ENCODE results near the gene SHMT2. TPM values are rescaled to one million over a fixed set of nuclear protein-coding genes. Genes with fewer than 3 reads are reported as not detected.

Gene SHMT2
- total RNA-seq, 5 donors from 2014 or later (not counting 1 experiment from before 2014, with no cell fraction given), result 31.0 to 80.9 (median 55.6) TPM

DNA sequence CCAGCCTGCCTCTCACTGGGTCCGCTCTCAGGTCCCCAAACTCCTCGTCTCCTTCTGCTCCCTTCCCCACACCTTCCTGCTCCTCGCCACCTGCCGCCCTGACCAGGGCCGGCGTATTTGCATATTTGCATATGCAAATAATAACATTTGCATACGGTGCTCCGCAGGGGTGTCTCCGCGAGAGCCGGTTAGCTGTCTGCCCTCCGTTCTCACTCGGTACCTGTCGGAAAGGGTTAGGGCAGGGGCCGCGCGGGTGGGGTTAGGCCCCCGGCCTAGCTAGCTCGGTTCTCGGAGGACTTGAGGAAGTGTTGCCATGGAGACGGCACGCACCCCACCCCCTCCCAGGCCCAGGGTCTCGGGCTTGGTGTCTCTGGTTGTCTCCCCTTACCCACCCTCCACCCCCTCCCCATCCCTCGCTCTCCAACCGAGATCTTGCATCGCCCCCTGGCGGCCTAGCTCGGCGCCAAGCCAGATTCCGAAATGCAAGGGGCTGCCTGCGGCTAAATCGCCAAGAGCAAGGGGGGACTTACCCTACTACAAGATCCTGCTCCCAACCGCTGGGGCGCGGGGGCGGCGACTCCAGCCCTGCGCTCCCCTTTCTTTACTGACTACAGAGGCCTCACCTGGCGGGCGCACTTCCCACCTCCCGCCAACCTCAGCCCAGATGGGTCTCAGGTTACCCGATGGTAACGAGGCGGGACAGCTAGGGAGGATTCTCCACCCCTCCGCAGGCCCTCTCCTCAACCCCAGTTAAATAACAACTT is 13.4 kb downstream of the SHMT2 start:
- WGBS (ENCODE audit: insufficient coverage), result 1% methylated on average over 35 of the region's 45 CpGs
- CTCF ChIA-PET, result interaction anchor here (0.5 to 8.2 kb wide), 27 partner anchors 8 to 216 kb away, joined by 3 to 66 read pairs (median 4); partner anchors contain the start of genes SHMT2 (in 2 of the 2) and STAC3 (in 1 of the 2)
- Mint-ChIP-seq H3K4me1 (peaks cover 54 to 62% (median 55%) of the 10 kb centered on the region in 3 donors), H3K4me3 (peak overlapping the region; percentile 57 to 95 (median 73)), H3K27me3 (peaks cover 23 to 53% of the 10 kb centered on the region in 2 donors), H3K36me3 (peaks cover 4% of the 10 kb centered on the region), H3K9me3 (no peaks in the 10 kb centered on the region), H3K27ac (no peak overlapping the region)
- Histone ChIP-seq H3K9me3 (no peaks in the 10 kb centered on the region), H3K27ac (ENCODE audit: low read length) (no peak overlapping the region), H3K27me3 (replicated peaks in 1 of 2; ENCODE audit: control insufficient read depth in 2 of 2, extremely low read depth in 1 of 2, insufficient read depth in 2 of 2, low read length in 1 of 2) (peaks cover 4 to 72% of the 10 kb centered on the region in 2 experiments), H3K4me3 (ENCODE audit: control insufficient read depth in 1 of 2, extremely low read depth in 1 of 2, low read length in 1 of 2) (peak overlapping the region; percentile 39 to 65), H3K36me3 (ENCODE audit: control insufficient read depth in 2 of 2, extremely low read depth in 1 of 2, insufficient read depth in 1 of 2, low read length in 1 of 2) (no peaks in the 10 kb centered on the region), H3K4me1 (ENCODE audit: control insufficient read depth in 1 of 2, extremely low read depth in 1 of 2, insufficient read depth in 2 of 2, low read length in 2 of 2) (peaks cover 35 to 65% of the 10 kb centered on the region in 2 experiments)
- POLR2A ChIA-PET, result no interaction called here
- ATAC-seq (replicated peaks in 1 of 4) (peak in 1 of 4 experiments; percentile 11), DNase-seq (peak in 27 of 35 experiments; percentile 37 to 78 (median 57))

DNA sequence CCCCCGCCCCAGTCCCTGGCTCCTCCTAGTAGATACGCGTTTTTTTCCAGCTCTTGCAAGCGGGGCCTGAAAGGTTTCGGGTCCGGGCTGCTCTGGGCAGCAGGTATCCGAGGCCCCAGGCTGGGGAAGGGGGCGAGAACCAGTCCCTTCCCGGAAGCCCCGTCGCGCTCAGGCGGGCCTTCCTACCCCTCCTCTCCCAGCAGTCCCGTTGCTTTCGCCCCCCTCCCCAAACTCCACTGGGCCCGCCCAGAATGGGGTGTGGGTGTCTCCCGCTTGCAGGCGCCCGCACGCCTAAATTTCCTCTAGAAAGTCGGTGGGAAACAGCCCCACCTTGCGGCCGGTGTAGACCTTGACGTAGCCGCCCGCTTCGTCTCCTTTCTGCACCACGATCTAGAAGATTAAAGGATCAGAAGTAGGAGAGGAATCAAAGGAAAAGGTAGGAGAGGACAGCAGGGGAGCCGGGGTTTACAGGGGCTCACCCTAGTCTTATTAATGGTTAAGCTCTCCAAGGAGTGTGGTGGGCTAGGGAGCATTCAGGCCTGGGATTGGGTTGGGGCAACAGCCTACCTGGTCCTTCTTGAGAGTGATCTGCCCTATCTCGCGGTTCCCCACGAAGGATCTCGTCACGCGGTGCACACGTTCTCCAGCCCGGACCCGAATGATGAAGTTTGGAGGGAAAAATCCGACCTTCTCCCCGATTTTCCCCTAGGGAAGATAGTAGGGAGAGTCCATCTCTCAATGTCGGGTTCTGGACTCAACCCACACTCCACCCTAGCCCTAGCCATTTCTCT is 14.2 kb downstream of the SHMT2 start:
- whole genome bisulfite sequencing (ENCODE audit: insufficient coverage), result 3% methylated on average over 14 of the region's 41 CpGs
- DNase-seq, result peak; percentile 51 to 88 (median 76)
- H3K9me3 ChIP-seq, result no peaks in the 10 kb centered on the region
- H3K4me1 Mint-ChIP-seq, result peaks cover 49 to 59% (median 51%) of the 10 kb centered on the region in 3 donors
- no peaks in the 10 kb centered on the region for H3K9me3 Mint-ChIP-seq
- H3K27ac Mint-ChIP-seq, result peak overlapping the region in 1 of 2 donors; percentile 27
- no peak overlapping the region for H3K27ac ChIP-seq (ENCODE audit: low read length)
- peaks cover 4% of the 10 kb centered on the region for H3K36me3 Mint-ChIP-seq
- POLR2A ChIA-PET, result no interaction called here
- CTCF ChIA-PET, result interaction anchor here (0.5 to 8.2 kb wide), 15 partner anchors 11 to 170 kb away, joined by 3 to 66 read pairs (median 7); partner anchors contain the start of gene SHMT2 (in 2 of the 2)
- no peaks in the 10 kb centered on the region for H3K36me3 ChIP-seq (ENCODE audit: control insufficient read depth in 2 of 2, extremely low read depth in 1 of 2, insufficient read depth in 1 of 2, low read length in 1 of 2)
- peak overlapping the region; percentile 39 to 65 for H3K4me3 ChIP-seq (ENCODE audit: control insufficient read depth in 1 of 2, extremely low read depth in 1 of 2, low read length in 1 of 2)
- peaks cover 20 to 47% of the 10 kb centered on the region in 2 donors for H3K27me3 Mint-ChIP-seq
- H3K4me3 Mint-ChIP-seq, result peak overlapping the region; percentile 66 to 95 (median 73)
- peak; percentile 21 to 39 (median 28) for ATAC-seq (replicated peaks in 1 of 4)
- H3K27me3 ChIP-seq (replicated peaks in 1 of 2; ENCODE audit: control insufficient read depth in 2 of 2, extremely low read depth in 1 of 2, insufficient read depth in 2 of 2, low read length in 1 of 2), result peaks cover 3 to 63% of the 10 kb centered on the region in 2 experiments
- peaks cover 29 to 56% of the 10 kb centered on the region in 2 experiments for H3K4me1 ChIP-seq (ENCODE audit: control insufficient read depth in 1 of 2, extremely low read depth in 1 of 2, insufficient read depth in 2 of 2, low read length in 2 of 2)

DNA sequence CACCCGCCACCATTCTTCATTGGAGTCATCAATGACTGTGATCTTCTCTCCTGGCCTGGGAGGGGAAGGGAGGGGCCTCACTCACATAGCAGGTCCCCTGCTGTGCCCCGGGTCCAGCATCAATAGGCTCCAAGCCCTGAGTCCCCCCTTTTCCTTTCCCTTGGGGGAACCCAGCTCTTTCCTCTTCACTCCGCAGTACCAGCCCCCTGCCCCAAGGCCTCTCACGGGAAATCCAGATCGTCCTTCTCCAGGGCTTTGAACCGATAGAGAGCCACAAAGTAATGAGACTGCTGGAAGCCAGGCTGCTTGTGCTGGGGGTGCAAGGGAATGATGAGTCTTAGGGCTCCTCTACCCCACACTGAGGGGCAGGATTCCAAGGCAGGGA is 14.8 kb downstream of the SHMT2 start:
- ATAC-seq (replicated peaks in 1 of 4) (no peak), DNase-seq (no peak)
- CTCF ChIA-PET, result interaction anchor here (1.0 to 8.2 kb wide), 3 partner anchors 14 to 38 kb away, joined by 3 to 66 read pairs (median 38); partner anchors contain the start of gene SHMT2 (in 1 of the 2)

DNA sequence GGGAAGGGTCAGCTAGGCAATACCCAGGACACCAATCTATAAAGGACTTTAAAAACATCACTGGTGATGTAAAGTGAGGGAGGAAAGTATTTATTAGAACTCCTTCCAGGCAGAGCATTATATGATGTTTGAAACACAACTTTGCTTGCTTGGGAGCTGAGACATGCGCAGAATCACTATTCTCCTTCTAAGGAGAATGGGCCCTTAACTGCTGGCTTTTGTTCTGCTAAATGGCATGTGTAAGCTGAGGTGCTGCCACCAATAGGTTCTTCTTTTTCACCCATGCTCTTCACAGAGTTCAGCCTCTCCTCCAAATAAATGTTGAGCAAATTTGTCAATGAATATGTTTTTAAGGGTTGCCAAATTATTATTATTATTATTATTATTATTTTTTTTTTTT is 17.5 kb downstream of the SHMT2 start:
- ChIA-PET POLR2A (no interaction called here), CTCF (no interaction called here)
- no peaks in the 10 kb centered on the region for H3K9me3 Mint-ChIP-seq
- Histone ChIP-seq H3K9me3 (no peaks in the 10 kb centered on the region), H3K36me3 (ENCODE audit: control insufficient read depth in 2 of 2, extremely low read depth in 1 of 2, insufficient read depth in 1 of 2, low read length in 1 of 2) (no peaks in the 10 kb centered on the region), H3K4me3 (ENCODE audit: control insufficient read depth in 1 of 2, extremely low read depth in 1 of 2, low read length in 1 of 2) (no peak overlapping the region), H3K4me1 (ENCODE audit: control insufficient read depth in 1 of 2, extremely low read depth in 1 of 2, insufficient read depth in 2 of 2, low read length in 2 of 2) (peaks cover 12 to 23% of the 10 kb centered on the region in 2 experiments), H3K27ac (ENCODE audit: low read length) (no peak overlapping the region), H3K27me3 (replicated peaks in 1 of 2; ENCODE audit: control insufficient read depth in 2 of 2, extremely low read depth in 1 of 2, insufficient read depth in 2 of 2, low read length in 1 of 2) (peaks cover 0 to 37% of the 10 kb centered on the region in 2 experiments)
- ATAC-seq (replicated peaks in 1 of 4) (no peak), DNase-seq (no peak)
- H3K36me3 Mint-ChIP-seq, result peaks cover 4% of the 10 kb centered on the region
- no peak overlapping the region for H3K4me3 Mint-ChIP-seq
- no CpG with 5 or more reads among the region's 1 CpG for WGBS (ENCODE audit: insufficient coverage)
- H3K27me3 Mint-ChIP-seq, result peaks cover 8 to 25% of the 10 kb centered on the region in 2 donors
- no peak overlapping the region for H3K27ac Mint-ChIP-seq
- peaks cover 18 to 32% (median 25%) of the 10 kb centered on the region in 3 donors for H3K4me1 Mint-ChIP-seq

More for the DNA sequence above, 14.8 kb downstream of the SHMT2 start:
- peaks cover 28 to 50% of the 10 kb centered on the region in 2 experiments for H3K4me1 ChIP-seq (ENCODE audit: control insufficient read depth in 1 of 2, extremely low read depth in 1 of 2, insufficient read depth in 2 of 2, low read length in 2 of 2)
- H3K9me3 ChIP-seq, result no peaks in the 10 kb centered on the region
- H3K4me1 Mint-ChIP-seq, result peaks cover 43 to 59% (median 50%) of the 10 kb centered on the region in 3 donors
- H3K36me3 ChIP-seq (ENCODE audit: control insufficient read depth in 2 of 2, extremely low read depth in 1 of 2, insufficient read depth in 1 of 2, low read length in 1 of 2), result no peaks in the 10 kb centered on the region
- H3K27me3 ChIP-seq (replicated peaks in 1 of 2; ENCODE audit: control insufficient read depth in 2 of 2, extremely low read depth in 1 of 2, insufficient read depth in 2 of 2, low read length in 1 of 2), result peaks cover 2 to 60% of the 10 kb centered on the region in 2 experiments
- POLR2A ChIA-PET, result no interaction called here
- H3K4me3 ChIP-seq (ENCODE audit: control insufficient read depth in 1 of 2, extremely low read depth in 1 of 2, low read length in 1 of 2), result no peak overlapping the region
- H3K27me3 Mint-ChIP-seq, result peaks cover 16 to 44% of the 10 kb centered on the region in 2 donors
- 100% methylated on average over 1 of the region's 6 CpGs for WGBS (ENCODE audit: insufficient coverage)
- no peaks in the 10 kb centered on the region for H3K9me3 Mint-ChIP-seq
- no peak overlapping the region for H3K27ac ChIP-seq (ENCODE audit: low read length)
- peaks cover 4% of the 10 kb centered on the region for H3K36me3 Mint-ChIP-seq
- peak overlapping the region in 1 of 2 donors; percentile 27 for H3K27ac Mint-ChIP-seq
- peak overlapping the region in 2 of 3 donors; percentile 29 to 95 for H3K4me3 Mint-ChIP-seq

- no peak overlapping the region for H3K27ac ChIP-seq (ENCODE audit: low read length)
- H3K27ac Mint-ChIP-seq, result no peak overlapping the region
- no peaks in the 10 kb centered on the region for H3K9me3 ChIP-seq
- no peak overlapping the region for H3K4me3 ChIP-seq (ENCODE audit: control insufficient read depth in 1 of 2, extremely low read depth in 1 of 2, low read length in 1 of 2)
- ChIA-PET POLR2A (no interaction called here), CTCF (no interaction called here)
- H3K9me3 Mint-ChIP-seq, result no peaks in the 10 kb centered on the region
- H3K4me1 Mint-ChIP-seq, result peaks cover under 1 to 11% (median 7%) of the 10 kb centered on the region in 3 donors
- peaks cover 0 to 2% of the 10 kb centered on the region in 2 experiments for H3K4me1 ChIP-seq (ENCODE audit: control insufficient read depth in 1 of 2, extremely low read depth in 1 of 2, insufficient read depth in 2 of 2, low read length in 2 of 2)
- peaks cover 0 to 16% of the 10 kb centered on the region in 2 experiments for H3K27me3 ChIP-seq (replicated peaks in 1 of 2; ENCODE audit: control insufficient read depth in 2 of 2, extremely low read depth in 1 of 2, insufficient read depth in 2 of 2, low read length in 1 of 2)
- peaks cover 2 to 8% of the 10 kb centered on the region in 2 donors for H3K27me3 Mint-ChIP-seq
- no peaks in the 10 kb centered on the region for H3K36me3 ChIP-seq (ENCODE audit: control insufficient read depth in 2 of 2, extremely low read depth in 1 of 2, insufficient read depth in 1 of 2, low read length in 1 of 2)
- WGBS (ENCODE audit: insufficient coverage), result no CpG with 5 or more reads among the region's 7 CpGs
- no peak for DNase-seq
- no peak for ATAC-seq (replicated peaks in 1 of 4)
- peaks cover 11% of the 10 kb centered on the region for H3K36me3 Mint-ChIP-seq
- H3K4me3 Mint-ChIP-seq, result no peak overlapping the region
These were observed 19.6 kb downstream of the SHMT2 start for GRCh38 chr12:57248934-57249742.

All from T-cell (primary cell).